K562 (cell line): ENCODE data around the gene GALNT7. TPM values are rescaled to one million over a fixed set of nuclear protein-coding genes. Genes with fewer than 3 reads are reported as not detected.

Experiments used
- ETS2 ChIP-seq: IDR thresholded peaks from 2 replicates; pipeline ENCODE4 v1.6.1; 2016; ENCODE audit warnings: borderline replicate concordance, missing genetic modification characterization, mild to moderate bottlenecking, moderate library complexity, missing compliant biosample characterization; ENCODE audit not compliant: poor library complexity, severe bottlenecking
- ETV6 ChIP-seq, 3 experiments: fragments of 150-350 bp in 1 of 3; sonication (generic) in 1 of 3; formaldehyde crosslinking in 1 of 3; IDR thresholded peaks; 2 replicates each; pipeline versions ENCODE4 v1.6.1 to v1.8.0; 2014 to 2022; ENCODE audit warnings: borderline replicate concordance in 2 of 3, low read depth in 2 of 3, antibody characterized with exemption in 1 of 3, low read length in 1 of 3, mild to moderate bottlenecking in 1 of 3, missing genetic modification reagents in 1 of 3
- KDM4B ChIP-seq, 2 experiments: fragments of 450-650 bp in 1 of 2; sonication (generic) in 1 of 2; IDR thresholded peaks; 2 replicates each; pipeline ENCODE4 v1.6.1; 2016 to 2017; ENCODE audit warnings: borderline replicate concordance in 2 of 2, antibody characterized with exemption in 1 of 2, low read depth in 1 of 2, mild to moderate bottlenecking in 1 of 2
- MGA ChIP-seq: fragments of 450-650 bp; IDR thresholded peaks from 2 replicates; pipeline ENCODE4 v1.6.1; 2016; ENCODE audit warnings: mild to moderate bottlenecking, moderate library complexity
- PBX2 ChIP-seq, 2 experiments: IDR thresholded peaks in 1 of 2; conservative IDR thresholded peaks in 1 of 2; 2 replicates each; pipeline ENCODE4 v1.6.1; 2016; ENCODE audit warnings: low read depth in 2 of 2, mild to moderate bottlenecking in 1 of 2, missing compliant biosample characterization in 1 of 2, missing genetic modification characterization in 1 of 2, moderate library complexity in 1 of 2
- PRMT5 ChIP-seq: sonication (generic); formaldehyde crosslinking; IDR thresholded peaks from 2 replicates; pipeline ENCODE4 v1.5.0; 2020; ENCODE audit warnings: missing genetic modification reagents
- SMAD4 ChIP-seq: fragments of 250-450 bp; sonication (Bioruptor Pico); conservative IDR thresholded peaks from 2 replicates; pipeline ENCODE4 v1.8.0; 2021; ENCODE audit warnings: inconsistent platforms, mild to moderate bottlenecking, moderate library complexity
- SP1 ChIP-seq: sonication (generic); formaldehyde crosslinking; IDR thresholded peaks from 2 replicates; pipeline ENCODE4 v1.8.1; 2022; ENCODE audit warnings: mild to moderate bottlenecking, missing genetic modification reagents
- TCF7L2 ChIP-seq: fragments of 150-350 bp; IDR thresholded peaks from 2 replicates; pipeline ENCODE4 v1.6.1; 2016; ENCODE audit warnings: low read depth, mild to moderate bottlenecking, low read length, moderate library complexity
- ZNF197 ChIP-seq: fragments of 200-800 bp; sonication (Bioruptor generic); IDR thresholded peaks from 2 replicates; pipeline ENCODE4 v1.6.1; 2016; ENCODE audit warnings: low read depth, missing genetic modification characterization, missing compliant biosample characterization
- ZNF699 ChIP-seq: fragments of 250-450 bp; sonication (Bioruptor Pico); IDR thresholded peaks from 2 replicates; pipeline ENCODE4 v1.8.0; 2021; ENCODE audit warnings: mild to moderate bottlenecking, moderate library complexity; ENCODE audit not compliant: insufficient replicate concordance
- polyA plus RNA-seq, 8 experiments: library from polyadenylated mRNA; depleted of rRNA in 4 of 8; stranded (reverse) in 5 of 8; unstranded in 3 of 8; fragments of >200 nt; fragmentation: Nextera tagmentation in 2 of 8; fragmentation: Illumina TruSeq in 1 of 8; extraction: Ambion mirVana in 2 of 8; extraction: Trizol in 1 of 8; gene quantifications; 2 replicates each; pipeline versions ENCODE4 v1.2.1 to v1.2.3, GENCODE V29; 2011 to 2014; ENCODE audit warnings: inconsistent platforms in 1 of 8, missing spikeins in 1 of 8
- total RNA-seq, 7 experiments: library from RNA; depleted of rRNA in 6 of 7; stranded (reverse); fragments of >200 nt in 6 of 7; fragmentation: Illumina TruSeq in 2 of 7; extraction: Trizol in 2 of 7; gene quantifications; 2 replicates each; pipeline versions ENCODE4 v1.2.1 to v1.2.3, GENCODE V29; 2011 to 2021; ENCODE audit warnings: low replicate concordance in 1 of 7

GALNT7 gene
- total and polyA plus RNA-seq, 9 of the 15 experiments (the other 6 are each of a cell fraction or from before 2014, with no cell fraction given): 16.7 to 38.7 (median 31.1) TPM

GRCh38 chr4:173124209-173124865, 44.3 kb upstream of the GALNT7 start (continued):
- no peak for TF ChIP-seq MGA
- TF ChIP-seq PRMT5 (CRISPR knock-in tag): no peak
- no peak for TF ChIP-seq TCF7L2
- TF ChIP-seq ZNF197: no peak
- no peak for TF ChIP-seq PBX2 (CRISPR knock-in tag; IDR thresholded peaks at IDR 0.05; ENCODE audit: low read depth)
- TF ChIP-seq PBX2 (tag; conservative IDR thresholded peaks at IDR 0.05; ENCODE audit: low read depth): no peak
- no peak for TF ChIP-seq ETS2 (tag)
- no peak for TF ChIP-seq ZNF699 (CRISPR knock-in tag)
- no peak for TF ChIP-seq ETV6 (IDR thresholded peaks at IDR 0.05; ENCODE audit: borderline replicate concordance in 1 of 2, low read depth in 2 of 2, low read length in 1 of 2)
- no peak for TF ChIP-seq ETV6 (CRISPR knock-in tag; IDR thresholded peaks at IDR 0.05; ENCODE audit: borderline replicate concordance)
- TF ChIP-seq KDM4B (IDR thresholded peaks at IDR 0.05; ENCODE audit: borderline replicate concordance in 2 of 2, low read depth in 1 of 2): no peak
- no peak for TF ChIP-seq SMAD4 (CRISPR knock-in tag)
- TF ChIP-seq SP1 (CRISPR knock-in tag): no peak
